HG03378 (cell line): ENCODE data around the gene IKZF5.
A peak's percentile ranks its signal among the peaks of the same experiment; 100 is the strongest.

ENCODE experiments used
- ATAC-seq: cut with Tn5 transposase; IDR thresholded peaks from one replicate; pipeline ENCODE4 v1.9.1; 2021; ENCODE audit warnings: mild to moderate bottlenecking, moderate library complexity; ENCODE audit not compliant: unreplicated experiment

The IKZF5 gene

DNA sequence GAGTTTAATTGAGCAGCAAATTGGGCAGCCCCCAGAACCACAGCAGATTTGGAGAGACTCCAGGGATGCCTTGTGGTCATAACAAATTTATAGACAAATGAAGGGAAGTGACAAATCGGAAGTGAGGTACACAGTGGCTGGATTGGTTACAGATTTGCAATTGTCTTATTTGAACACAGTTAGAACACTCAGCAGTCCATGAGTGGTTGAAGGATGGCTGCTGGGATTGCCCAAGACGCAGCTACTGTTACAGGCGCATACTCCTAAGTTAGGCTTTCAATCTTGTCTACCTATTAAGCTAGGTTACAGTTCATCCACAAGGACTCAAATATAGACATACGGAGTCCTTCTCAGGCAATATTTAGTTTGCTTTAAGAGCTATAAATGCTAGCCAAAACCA lies 7.6 kb upstream of the IKZF5 start:
- ATAC-seq: no peak

DNA sequence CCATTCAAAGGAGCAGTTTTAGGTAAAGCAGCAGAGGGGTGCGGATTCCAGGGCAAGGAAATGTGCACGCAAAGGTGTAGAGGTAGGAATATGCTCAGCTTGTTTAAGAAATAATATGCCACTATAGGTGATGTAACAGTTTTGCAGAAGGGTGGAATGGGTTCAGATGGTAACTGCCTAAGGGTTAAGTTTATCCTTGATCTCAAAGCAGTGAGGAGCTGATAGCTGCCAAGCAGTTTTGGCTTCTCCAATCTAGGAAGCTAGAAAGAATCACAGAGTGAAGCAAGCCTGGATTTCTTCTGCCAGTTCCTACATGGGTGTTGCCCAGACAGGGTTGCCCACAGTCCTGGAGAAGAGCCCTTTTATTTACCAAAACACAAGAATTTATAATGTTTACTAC lies 6.2 kb upstream of the IKZF5 start:
- ATAC-seq: no peak

DNA sequence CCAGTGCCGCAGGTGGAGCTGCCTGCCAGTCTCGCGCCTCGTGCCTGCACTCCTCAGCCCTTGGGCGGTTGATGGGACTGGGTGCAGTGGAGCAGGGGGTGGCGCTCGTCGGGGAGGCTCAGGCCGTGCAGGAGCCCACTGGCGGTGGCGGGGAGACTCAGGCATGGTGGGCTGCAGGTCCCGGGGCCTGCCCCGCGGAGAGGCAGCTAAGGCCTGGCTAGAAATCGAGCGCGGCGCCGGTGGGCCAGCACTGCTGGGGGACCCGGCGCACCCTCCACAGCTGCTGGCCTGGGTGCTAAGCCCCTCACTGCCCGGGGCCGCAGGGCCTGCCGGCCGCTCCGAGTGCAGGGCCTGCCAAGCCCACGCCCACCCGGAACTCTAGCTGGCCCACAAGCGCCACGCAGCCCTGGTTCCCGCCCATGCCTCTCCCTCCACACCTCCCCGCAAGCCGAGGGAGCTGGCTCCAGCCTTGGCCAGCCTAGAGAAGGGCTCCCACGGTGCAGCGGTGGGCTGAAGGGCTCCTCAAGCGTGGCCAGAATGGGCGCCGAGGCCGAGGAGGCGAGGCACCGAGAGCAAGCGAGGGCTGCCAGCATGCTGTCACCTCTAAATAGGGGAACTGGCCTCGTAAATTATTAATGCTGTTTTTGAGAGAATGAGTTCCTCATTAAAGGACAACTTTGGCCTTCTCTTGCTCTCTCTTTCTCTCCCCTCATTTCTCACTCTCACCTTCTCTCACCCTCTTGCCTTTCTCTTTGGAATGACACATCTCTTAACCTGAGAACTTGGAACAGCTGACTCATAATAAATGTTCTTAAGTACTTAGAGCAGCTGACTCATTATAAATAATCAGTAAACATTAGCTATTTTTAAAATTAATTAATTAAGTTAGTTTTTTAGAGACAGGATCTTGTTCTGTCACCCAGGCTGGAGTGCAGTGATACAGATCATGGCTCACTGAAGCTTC lies 5.1 kb upstream of the IKZF5 start:
- no peak for ATAC-seq

DNA sequence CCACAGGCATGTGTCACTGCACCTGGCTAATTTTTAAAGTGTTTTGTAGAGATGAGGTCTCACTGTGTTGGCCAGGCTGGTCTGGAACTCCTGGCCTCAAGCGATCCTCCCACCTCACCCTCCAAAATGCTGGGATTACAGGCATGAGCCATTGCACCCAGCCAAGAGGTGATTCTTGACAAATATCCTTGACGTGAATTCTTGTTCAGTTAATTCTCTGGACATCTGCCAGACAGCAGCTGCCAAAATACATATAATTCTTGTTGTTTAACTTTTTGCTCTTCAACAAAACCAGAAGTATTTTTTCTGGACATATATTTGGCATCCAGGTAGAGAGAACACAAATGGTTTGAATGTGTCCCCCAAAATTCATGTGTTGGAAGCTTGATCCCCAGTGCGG lies 3.4 kb upstream of the IKZF5 start:
- no peak for ATAC-seq

DNA sequence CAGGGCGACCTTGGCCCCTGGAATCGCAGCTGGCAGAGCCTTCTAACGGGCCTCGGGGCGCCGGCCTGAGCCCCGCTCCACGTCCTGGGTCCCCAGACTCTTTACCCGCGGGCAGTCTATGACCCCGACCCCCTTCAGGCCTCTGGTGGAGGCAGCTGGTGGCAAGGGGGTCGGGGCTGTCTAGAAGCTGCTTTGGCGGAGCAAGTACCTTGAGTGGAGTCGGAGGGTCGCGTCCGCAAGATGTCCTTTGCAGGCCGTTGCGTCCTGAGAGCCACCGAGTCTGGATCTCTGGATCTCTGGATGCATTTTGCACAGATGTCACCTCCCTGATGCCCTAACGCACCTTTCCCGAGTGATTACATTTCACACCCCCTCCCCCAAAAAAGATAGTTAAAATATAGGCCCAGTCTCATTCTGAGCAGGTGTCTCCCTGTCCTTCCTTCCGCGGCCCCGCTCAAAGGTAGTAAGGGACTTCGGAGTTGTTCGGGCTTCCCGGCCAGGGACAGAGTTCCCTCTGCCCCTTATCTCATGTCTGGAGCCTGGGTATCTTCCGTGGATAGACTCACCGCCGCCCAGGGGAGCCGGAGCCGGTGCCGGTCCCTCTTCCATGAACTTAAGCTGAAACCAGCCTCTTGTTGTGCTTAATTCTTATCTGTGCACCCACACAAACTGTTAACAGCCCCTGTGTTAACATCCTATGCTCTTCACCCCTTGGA lies 668 bp upstream of the IKZF5 start:
- ATAC-seq: peak; percentile 10

DNA sequence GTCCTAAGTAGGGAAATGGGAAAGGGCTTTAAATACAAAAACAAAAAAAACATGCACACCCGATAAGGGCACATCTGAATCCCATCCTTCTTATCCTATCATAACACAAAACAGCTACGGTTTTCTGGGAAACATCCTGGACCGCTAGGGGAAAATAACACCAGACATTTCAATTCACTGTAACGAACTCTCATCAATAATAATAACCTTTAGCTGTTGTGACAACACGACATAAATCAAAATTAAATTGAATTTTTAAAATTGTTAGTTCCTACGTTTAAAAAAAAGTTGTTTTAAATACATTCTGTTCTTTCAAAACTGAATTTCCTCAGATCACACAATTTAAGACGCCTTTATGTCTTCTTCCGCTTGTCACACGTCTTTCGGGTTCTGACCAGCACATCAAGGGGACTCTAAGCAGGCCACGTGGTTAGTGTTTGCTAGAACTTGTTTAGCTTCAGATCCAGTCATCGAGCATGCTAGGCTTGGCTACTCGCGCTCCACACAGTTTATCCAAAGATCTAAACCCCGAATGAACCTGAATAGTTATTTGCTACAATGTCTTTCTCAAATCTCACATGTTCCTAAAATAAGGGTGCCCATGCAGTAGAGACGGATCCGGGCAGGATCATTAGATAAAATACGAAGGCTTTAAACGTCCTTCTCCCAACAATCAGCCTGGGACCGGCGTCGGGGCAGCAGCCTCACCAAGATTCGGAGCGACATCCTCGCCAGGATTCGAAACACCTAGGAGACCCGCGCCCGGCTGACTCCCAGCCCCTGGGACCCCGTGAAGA lies 839 bp downstream of the IKZF5 start:
- peak; percentile 44 for ATAC-seq

DNA sequence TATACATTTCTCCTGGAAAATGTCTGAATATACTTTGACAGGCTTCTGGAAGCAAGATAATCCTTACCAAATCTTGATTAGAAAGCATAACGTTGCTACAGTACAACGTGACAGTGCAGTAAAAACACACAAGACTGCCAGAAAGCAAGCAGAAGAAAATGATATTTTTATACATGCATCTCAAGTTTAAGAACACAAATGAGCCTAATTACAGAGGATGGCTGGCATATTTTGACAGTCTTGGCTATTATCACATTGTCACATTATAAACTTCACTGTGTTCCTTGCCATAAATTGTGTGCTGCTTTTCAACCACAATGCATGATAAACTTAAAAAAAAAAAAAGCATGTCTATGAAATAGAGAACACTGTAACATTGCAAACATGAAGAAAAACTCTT lies 4.3 kb downstream of the IKZF5 start:
- no peak for ATAC-seq

DNA sequence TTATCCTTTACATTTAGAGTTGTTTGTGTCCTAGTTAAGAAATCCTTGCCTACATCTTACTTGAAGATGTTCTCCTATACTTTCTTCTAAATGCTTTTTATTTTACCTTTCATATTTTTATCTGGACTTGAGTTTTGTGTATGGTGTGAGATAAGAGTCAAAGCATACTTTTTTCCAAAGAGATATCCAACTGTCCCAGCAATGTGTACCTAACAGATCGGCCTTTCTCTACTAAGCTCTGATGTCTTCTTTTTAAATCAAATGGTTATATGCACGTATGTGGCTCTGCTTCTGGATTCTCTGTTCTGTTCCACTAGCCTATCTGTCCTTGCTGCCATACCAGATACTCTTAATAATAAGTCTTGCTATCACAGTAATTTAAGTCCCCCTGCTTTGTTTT lies 7.2 kb downstream of the IKZF5 start:
- no peak for ATAC-seq

DNA sequence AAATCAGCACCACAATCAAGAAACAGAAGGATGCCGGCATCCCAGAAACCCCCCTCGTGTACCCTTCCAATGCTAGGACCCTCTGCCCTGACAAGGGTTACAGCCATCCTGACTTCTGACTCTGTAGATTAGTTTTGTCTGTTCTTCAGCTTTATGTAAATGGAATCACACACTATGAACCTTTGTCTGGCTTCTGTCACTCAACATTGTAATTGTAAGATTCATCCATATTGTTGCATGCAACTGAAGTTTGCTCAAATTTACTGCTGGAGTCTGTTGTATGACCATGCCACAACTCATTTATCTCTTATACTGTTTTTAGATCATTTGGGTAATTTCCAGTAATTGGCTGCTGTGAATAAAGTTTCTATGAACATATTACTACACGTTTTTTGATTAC lies 8.4 kb downstream of the IKZF5 start:
- ATAC-seq: no peak

DNA sequence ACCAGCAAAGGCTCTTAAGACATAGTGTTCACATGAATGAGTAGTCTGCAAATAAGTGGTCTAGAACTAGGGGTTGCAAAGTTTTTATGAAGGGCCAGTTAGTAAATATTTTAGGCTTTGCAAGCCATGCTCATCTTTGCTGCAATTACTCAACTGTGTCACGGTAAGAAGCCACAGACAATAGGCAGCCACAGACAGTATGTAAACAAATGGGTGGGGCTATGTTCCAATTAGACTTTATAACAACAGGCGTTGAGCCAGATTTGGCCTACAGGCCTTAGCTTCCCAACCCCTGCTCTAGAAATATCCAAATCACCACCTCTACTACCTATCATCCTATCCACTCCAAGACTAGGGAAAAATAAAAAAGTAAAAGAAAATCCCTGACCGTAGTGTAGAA lies 9.2 kb downstream of the IKZF5 start:
- ATAC-seq: no peak

DNA sequence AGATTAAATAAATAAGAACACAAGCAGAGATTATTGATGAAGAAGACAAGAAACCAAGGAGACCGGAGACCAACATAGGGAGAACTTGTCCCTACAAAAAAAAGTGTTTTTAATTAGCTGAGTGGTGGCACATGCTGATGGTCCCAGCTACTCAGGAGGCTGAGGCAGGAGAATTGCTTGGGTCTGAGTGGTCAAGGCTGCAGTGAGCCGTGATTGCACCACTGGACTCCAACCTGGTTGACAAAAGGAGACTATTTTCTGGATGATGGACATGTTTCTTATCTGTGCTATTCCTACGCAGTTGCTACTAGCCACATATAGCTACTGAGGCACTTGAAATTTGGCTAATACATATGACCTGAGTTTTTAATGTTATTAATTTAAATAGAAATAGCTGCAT lies 9.7 kb downstream of the IKZF5 start:
- ATAC-seq: no peak

DNA sequence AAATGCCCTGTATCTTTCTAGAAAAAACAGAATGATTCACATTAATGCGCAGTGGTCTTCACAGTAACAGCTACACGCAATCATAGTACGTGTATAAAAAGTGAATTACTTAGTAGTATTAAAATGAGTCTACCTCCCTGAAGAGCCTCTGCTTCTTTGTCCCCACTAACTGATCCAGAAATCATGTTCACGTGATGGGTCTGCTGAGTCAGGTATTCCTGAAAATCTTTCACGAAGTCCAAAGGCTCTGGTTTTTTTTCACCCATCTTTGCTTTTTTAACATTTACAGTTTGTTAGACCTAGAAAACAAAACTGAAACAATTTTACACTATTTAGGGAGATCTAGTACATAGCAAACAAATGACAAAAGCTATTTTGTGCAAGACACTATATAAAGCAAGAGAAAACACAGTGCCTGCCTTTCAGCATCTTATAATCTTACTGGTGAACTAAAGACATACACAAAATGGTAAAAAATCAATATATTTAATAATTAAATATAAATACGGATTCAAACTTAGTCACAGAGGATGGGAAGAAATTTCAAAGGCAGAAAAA lies 10.2 kb downstream of the IKZF5 start:
- ATAC-seq: no peak

DNA sequence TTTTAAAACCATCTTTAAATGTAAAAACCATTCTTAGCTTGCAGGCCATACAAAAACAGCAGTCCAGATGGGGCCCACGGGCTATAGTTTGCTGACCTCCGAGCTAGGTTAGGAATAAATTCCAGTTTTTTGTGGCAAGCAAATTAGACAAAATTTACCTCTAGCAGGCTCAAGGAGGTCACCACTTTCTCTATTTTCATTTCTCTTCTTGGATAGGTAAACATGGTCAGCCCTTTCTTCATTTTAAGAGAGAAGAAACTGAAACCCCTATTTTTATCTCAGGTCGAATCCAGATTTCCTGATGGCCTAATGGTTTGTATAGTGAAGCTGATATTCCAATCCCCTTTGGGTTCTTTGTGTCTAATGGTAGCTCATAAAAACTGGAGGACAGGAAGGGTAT lies 10.7 kb downstream of the IKZF5 start:
- no peak for ATAC-seq

DNA sequence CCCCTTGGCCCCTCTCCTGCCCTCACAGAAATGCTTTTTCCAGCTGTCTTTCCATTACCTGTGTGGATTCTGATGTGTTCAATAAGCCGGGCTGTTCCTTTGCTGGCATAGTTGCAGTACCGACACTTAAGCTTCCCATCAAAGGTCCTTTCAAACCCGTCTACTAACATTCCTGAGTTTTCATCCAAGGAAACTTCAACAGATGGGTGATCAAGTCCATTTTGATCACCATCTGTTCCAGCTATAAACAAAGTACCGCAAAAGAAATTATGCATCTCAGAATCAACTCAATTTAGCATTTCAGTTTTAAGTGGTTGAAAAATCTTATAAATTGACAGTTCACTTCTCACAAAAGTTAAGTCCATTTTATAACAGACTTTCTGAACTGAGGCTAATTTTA lies 12.7 kb downstream of the IKZF5 start:
- ATAC-seq: no peak

DNA sequence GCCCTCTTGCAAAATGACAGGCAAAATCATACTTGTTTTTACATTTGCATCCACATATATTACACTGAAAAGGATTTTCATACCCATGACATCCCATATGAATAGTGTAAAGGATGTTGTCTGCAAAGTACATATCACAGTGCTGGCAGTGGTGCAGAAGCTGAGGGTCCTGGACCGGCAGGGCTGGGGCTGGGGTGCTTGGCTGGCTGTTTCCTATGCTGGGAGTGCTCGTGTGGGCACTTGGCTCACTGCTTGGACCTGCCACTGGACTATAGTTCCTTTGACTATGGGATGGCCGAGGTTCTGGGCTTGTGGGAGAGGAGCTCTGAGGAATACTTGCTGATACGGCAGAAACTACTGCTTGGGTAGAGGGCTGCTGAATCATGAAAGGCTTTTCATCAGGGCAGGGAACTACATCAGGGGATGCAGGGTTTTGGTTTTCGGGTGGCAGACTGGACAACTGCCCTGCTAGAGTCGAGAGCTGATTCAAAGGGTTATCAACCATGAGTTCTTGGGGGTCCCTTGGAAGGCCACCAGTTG lies 14.7 kb downstream of the IKZF5 start:
- ATAC-seq: no peak

DNA sequence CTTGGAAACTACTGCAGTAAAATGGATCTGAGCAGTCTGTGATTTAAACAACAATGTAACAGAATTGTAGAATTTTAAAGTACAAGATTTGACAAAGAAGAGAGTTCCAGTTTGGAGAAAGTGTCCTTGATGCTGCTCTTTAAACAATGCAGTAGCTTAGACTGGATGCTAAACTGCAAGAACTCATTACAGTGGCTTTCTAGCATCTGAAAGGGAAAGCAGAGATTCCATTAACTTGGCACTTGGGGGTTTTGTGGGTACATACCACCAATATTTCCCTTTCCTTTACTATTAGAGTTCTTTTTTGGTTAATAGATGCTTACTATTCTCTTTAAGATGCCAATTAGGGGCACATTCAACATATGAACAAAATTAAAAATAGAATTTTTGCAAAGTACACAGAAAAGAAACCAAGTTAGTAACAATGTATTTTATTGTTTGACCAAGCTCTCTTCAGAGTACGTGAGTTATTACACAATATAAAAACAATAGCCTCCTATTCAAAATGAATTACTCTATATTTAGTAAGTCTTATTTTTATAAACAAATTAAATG lies 16.5 kb downstream of the IKZF5 start:
- ATAC-seq: no peak

DNA sequence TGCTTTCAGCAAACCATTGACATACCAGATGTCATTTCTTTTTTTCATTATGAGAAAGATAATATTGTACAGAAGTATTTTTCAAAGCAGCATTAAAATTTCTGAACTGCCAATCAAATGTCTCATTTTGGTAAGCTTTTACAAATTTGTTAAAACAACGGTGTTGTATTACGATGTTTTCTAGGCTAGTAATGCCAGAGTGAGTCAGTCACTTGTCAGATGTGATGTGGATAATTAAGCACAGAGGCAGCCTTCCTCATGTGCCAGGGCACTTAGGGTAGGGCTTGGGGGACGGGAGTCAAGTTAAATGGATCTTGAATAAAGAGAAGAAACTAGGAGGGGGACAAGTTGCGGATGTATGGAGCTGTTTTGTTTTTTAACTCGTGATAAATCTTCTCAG lies 18.3 kb downstream of the IKZF5 start:
- no peak for ATAC-seq

DNA sequence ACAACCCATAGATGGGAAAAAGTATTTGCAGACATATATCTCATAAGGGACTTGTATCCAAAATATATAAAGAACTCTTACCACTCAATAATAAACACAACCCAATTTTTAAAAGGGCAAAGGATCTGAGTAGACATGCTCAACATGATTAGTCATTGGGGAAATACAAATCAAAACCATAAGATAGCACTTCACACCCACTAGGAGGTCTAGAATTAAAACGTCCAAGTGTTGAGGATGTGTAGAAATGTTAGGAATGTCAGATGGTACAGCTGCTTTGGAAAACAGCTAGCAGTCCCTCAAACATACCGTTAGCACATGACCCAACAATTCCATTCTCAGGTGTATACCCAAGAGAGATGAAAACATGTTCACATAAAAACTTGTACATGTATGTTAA lies 20.1 kb downstream of the IKZF5 start:
- ATAC-seq: no peak

DNA sequence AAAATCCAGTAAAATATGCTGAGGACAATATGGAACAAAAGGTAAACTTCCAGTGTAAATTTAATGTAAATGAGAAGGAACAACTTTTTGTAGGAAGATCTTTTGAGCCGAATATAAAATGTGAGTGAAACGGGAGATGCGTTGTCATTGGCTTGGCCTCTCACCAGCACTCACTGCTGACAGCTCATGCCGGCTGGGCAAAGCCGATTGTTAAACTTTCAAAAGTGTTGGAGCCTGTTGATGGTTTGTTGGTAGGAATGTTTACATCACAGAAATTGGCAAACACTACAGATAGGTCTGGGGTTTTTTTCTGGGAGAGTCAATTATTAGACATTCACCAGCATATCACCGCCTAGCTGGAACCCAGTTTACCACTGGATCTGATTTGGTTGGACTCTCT lies 22.3 kb downstream of the IKZF5 start:
- ATAC-seq: no peak

DNA sequence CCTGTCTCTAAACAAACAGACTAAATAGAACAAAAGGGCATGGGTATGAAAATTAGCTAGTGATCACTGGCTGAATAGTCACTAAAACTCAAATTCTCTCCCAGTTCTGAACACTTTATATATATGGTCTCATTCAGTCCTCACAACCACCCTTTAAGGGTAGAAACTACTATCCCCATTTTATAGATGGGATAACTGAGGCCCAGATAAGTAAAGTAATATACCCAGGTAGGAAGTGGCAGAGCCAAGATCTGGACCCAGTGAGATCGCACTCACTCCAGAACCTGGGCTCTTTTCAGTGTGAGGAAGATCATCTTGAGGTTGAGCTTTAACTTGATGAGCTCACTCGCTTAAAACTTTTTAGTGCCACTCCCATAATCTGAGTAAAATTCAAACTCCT lies 23.9 kb downstream of the IKZF5 start:
- no peak for ATAC-seq

DNA sequence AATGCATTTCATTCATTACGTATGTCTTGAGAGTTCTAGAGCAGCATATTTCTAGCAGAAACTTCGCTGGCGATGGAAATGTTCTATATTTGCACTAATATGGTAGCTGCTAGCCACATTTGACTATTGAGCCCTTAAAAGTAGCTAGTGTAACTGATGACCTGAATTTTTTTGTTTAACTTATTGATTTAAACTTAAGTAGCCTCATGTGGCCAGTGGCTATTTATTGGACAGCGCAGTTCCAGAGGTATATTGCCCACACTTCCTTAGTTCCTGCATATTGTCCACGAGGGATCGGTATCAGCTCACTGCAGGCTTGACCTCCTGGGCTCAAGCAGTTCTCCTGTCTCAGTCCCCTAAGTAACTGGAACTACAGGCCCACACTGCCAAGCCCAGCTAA lies 24.7 kb downstream of the IKZF5 start:
- ATAC-seq: no peak
